Common myeloid progenitor, CD34-positive (primary cell): Measurements from ENCODE around the gene EXOC2.

Source experiments
- CTCF ChIA-PET: fragments of 350-600 bp; sonication (Branson Sonifier 250); formaldehyde crosslinking; loops from one replicate; lab custom pipeline; 2021; ENCODE audit warnings: antibody characterized with exemption; lab: Charles Lee
- POLR2A ChIA-PET: fragments of 350-600 bp; sonication (Branson Sonifier 250); formaldehyde crosslinking; loops from one replicate; lab custom pipeline; 2021; ENCODE audit warnings: antibody characterized with exemption; lab: Charles Lee
- DNase-seq, 3 donors: peaks; one replicate each; pipeline versions ENCODE4 v3.0.0 to v3.0.0-alpha.2; 2013
- H3K27ac ChIP-seq, 2 experiments: 1 replicate in 1 of 2; 2 replicates in 1 of 2; pipeline ENCODE4 v1.7.0; 2013; ENCODE audit warnings: inconsistent platforms in 2 of 2, low read length in 2 of 2, mild to moderate bottlenecking in 2 of 2, low read depth in 1 of 2, moderate library complexity in 1 of 2; ENCODE audit not compliant: severe bottlenecking in 2 of 2, insufficient read depth in 1 of 2, poor library complexity in 1 of 2
- H3K27me3 ChIP-seq, 5 experiments: replicated peaks in 2 of 5; 1 replicate in 3 of 5; 2 replicates in 2 of 5; pipeline versions ENCODE4 v1.6.1 to v1.7.0; 2013; ENCODE audit warnings: low read length in 4 of 5, mild to moderate bottlenecking in 2 of 5, moderate library complexity in 2 of 5, inconsistent platforms in 1 of 5; ENCODE audit not compliant: insufficient read depth in 5 of 5, control insufficient read depth in 4 of 5
- H3K36me3 ChIP-seq, 4 experiments: 1 replicate in 2 of 4; 2 replicates in 2 of 4; pipeline versions ENCODE4 v1.6.1 to v1.7.0; 2013; ENCODE audit warnings: low read length in 3 of 4, control low read depth in 1 of 4, mild to moderate bottlenecking in 1 of 4; ENCODE audit not compliant: control insufficient read depth in 4 of 4, insufficient read depth in 4 of 4
- H3K4me1 ChIP-seq, 4 experiments: 1 replicate in 3 of 4; 2 replicates in 1 of 4; pipeline versions ENCODE4 v1.6.1 to v1.7.1; 2013; ENCODE audit warnings: low read length in 3 of 4, mild to moderate bottlenecking in 3 of 4, control low read depth in 1 of 4, inconsistent platforms in 1 of 4, moderate library complexity in 1 of 4; ENCODE audit not compliant: control insufficient read depth in 4 of 4, insufficient read depth in 4 of 4; ENCODE audit errors: control extremely low read depth in 1 of 4
- H3K4me3 ChIP-seq, 7 experiments: 1 replicate in 4 of 7; 2 replicates in 3 of 7; pipeline versions ENCODE4 v1.5.1 to v1.7.0; 2013; ENCODE audit warnings: mild to moderate bottlenecking in 7 of 7, low read length in 6 of 7, moderate library complexity in 6 of 7, inconsistent platforms in 2 of 7, low read depth in 2 of 7, control low read depth in 1 of 7; ENCODE audit not compliant: insufficient read depth in 4 of 7, control insufficient read depth in 1 of 7; ENCODE audit errors: extremely low read depth in 1 of 7
- H3K9me3 ChIP-seq, 5 experiments: 1 replicate in 4 of 5; 2 replicates in 1 of 5; pipeline versions ENCODE4 v1.6.1 to v1.7.1; 2013; ENCODE audit warnings: low read length in 4 of 5, mild to moderate bottlenecking in 2 of 5, inconsistent platforms in 1 of 5, low read depth in 1 of 5, moderate library complexity in 1 of 5; ENCODE audit not compliant: control insufficient read depth in 4 of 5, insufficient read depth in 2 of 5; ENCODE audit errors: control extremely low read depth in 1 of 5
- WGBS: methylation state at CpG from one replicate; pipeline ENCODE4 v1.1.5; 2013; ENCODE audit not compliant: insufficient coverage; 5-methylcytosine and 5-hydroxymethylcytosine counted together

Gene EXOC2

GRCh38 chr6:451847-452246 lies 241.1 kb downstream of the EXOC2 start:
- CTCF ChIA-PET = no interaction called here
- Histone ChIP-seq H3K36me3 (no peaks in the 10 kb centered on the region), H3K4me3 (no peak overlapping the region), H3K27ac (no peak overlapping the region), H3K27me3 (peaks cover 0 to 19% (median 2%) of the 10 kb centered on the region in 5 experiments), H3K9me3 (no peaks in the 10 kb centered on the region), H3K4me1 (peaks cover 0 to 1% (median 0%) of the 10 kb centered on the region in 4 experiments)
- WGBS = 100% methylated on average over 6 of the region's 8 CpGs
- POLR2A ChIA-PET = interaction anchor here (0.6 kb wide), 1 partner anchor 57 kb away, joined by 6 read pairs; no protein-coding TSS in a partner anchor
- DNase-seq = no peak

GRCh38 chr6:451336-451735 lies 241.6 kb downstream of the EXOC2 start:
- CTCF ChIA-PET = no interaction called here
- POLR2A ChIA-PET = no interaction called here
- no peak overlapping the region for H3K27ac ChIP-seq
- no peaks in the 10 kb centered on the region for H3K9me3 ChIP-seq
- no peak overlapping the region for H3K4me3 ChIP-seq
- H3K36me3 ChIP-seq = no peaks in the 10 kb centered on the region
- peaks cover 0 to 19% (median 2%) of the 10 kb centered on the region in 5 experiments for H3K27me3 ChIP-seq
- peaks cover 0 to 4% (median 0%) of the 10 kb centered on the region in 4 experiments for H3K4me1 ChIP-seq
- 98% methylated on average over 10 of the region's 12 CpGs for WGBS
- DNase-seq = no peak

- H3K9me3 ChIP-seq = no peaks in the 10 kb centered on the region
- ChIA-PET POLR2A (no interaction called here), CTCF (no interaction called here)
- 93% methylated on average over 48 of the region's 62 CpGs for WGBS
- peaks cover 0 to 17% (median 4%) of the 10 kb centered on the region in 4 experiments for H3K4me1 ChIP-seq
- peaks cover 0 to 19% (median 2%) of the 10 kb centered on the region in 5 experiments for H3K27me3 ChIP-seq
- H3K27ac ChIP-seq = no peak overlapping the region
- H3K36me3 ChIP-seq = no peaks in the 10 kb centered on the region
- H3K4me3 ChIP-seq = no peak overlapping the region
- no peak for DNase-seq
Measured at GRCh38 chr6:449486-450419, 243.2 kb downstream of the EXOC2 start.

GRCh38 chr6:449057-449430 lies 243.9 kb downstream of the EXOC2 start:
- Histone ChIP-seq H3K9me3 (no peaks in the 10 kb centered on the region), H3K4me1 (peaks cover 0 to 20% (median 4%) of the 10 kb centered on the region in 4 experiments), H3K27ac (no peak overlapping the region), H3K36me3 (no peaks in the 10 kb centered on the region), H3K27me3 (peaks cover 0 to 19% (median 0%) of the 10 kb centered on the region in 5 experiments), H3K4me3 (no peak overlapping the region)
- WGBS = 94% methylated on average over 11 of the region's 12 CpGs
- CTCF ChIA-PET = no interaction called here
- POLR2A ChIA-PET = no interaction called here
- DNase-seq = no peak

GRCh38 chr6:448296-449056 lies 244.5 kb downstream of the EXOC2 start:
- CTCF ChIA-PET = no interaction called here
- H3K9me3 ChIP-seq = no peaks in the 10 kb centered on the region
- peaks cover 0 to 20% (median 4%) of the 10 kb centered on the region in 4 experiments for H3K4me1 ChIP-seq
- no peaks in the 10 kb centered on the region for H3K36me3 ChIP-seq
- WGBS = 97% methylated on average over 16 of the region's 19 CpGs
- DNase-seq = no peak
- H3K27ac ChIP-seq = no peak overlapping the region
- POLR2A ChIA-PET = no interaction called here
- H3K4me3 ChIP-seq = no peak overlapping the region
- H3K27me3 ChIP-seq = peaks cover 0 to 19% (median 0%) of the 10 kb centered on the region in 5 experiments

GRCh38 chr6:447381-448165 lies 245.4 kb downstream of the EXOC2 start:
- no peak overlapping the region for H3K27ac ChIP-seq
- H3K4me3 ChIP-seq = no peak overlapping the region
- peaks cover 0 to 11% (median 0%) of the 10 kb centered on the region in 5 experiments for H3K27me3 ChIP-seq
- H3K36me3 ChIP-seq = no peaks in the 10 kb centered on the region
- no peaks in the 10 kb centered on the region for H3K9me3 ChIP-seq
- WGBS = 88% methylated on average over 23 of the region's 29 CpGs
- DNase-seq = no peak
- peaks cover 0 to 20% (median 4%) of the 10 kb centered on the region in 4 experiments for H3K4me1 ChIP-seq
- POLR2A ChIA-PET = no interaction called here
- CTCF ChIA-PET = no interaction called here
